ENCODE data around the gene DOCK8. TPM values are rescaled to one million over a fixed set of nuclear protein-coding genes. Genes with fewer than 3 reads are reported as not detected.

DOCK8 gene
- total and polyA plus RNA-seq, 2 experiments from 2014 or later: 0.94 to 1.2 TPM

DNA sequence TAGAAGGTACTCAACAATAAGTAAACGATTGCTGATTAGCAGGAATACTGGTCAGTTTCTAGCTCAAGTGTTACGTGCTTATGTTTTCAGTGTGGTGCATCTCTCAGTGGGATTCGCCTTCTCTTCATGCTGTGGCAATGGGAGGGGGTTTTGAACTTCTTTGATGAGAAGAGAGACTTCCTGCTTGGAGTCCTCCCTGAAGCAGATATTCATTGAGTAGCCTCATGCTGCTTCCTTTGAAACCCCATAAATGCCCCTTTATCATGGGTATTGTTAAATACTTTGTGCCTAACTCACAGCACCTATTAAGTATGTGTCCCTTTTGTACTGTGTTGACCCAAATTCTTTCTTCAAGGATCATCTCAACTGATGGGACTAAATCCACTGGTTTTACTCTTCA, 116.5 kb downstream of the DOCK8 start (continued):
- TF ChIP-seq, protein P1, sequence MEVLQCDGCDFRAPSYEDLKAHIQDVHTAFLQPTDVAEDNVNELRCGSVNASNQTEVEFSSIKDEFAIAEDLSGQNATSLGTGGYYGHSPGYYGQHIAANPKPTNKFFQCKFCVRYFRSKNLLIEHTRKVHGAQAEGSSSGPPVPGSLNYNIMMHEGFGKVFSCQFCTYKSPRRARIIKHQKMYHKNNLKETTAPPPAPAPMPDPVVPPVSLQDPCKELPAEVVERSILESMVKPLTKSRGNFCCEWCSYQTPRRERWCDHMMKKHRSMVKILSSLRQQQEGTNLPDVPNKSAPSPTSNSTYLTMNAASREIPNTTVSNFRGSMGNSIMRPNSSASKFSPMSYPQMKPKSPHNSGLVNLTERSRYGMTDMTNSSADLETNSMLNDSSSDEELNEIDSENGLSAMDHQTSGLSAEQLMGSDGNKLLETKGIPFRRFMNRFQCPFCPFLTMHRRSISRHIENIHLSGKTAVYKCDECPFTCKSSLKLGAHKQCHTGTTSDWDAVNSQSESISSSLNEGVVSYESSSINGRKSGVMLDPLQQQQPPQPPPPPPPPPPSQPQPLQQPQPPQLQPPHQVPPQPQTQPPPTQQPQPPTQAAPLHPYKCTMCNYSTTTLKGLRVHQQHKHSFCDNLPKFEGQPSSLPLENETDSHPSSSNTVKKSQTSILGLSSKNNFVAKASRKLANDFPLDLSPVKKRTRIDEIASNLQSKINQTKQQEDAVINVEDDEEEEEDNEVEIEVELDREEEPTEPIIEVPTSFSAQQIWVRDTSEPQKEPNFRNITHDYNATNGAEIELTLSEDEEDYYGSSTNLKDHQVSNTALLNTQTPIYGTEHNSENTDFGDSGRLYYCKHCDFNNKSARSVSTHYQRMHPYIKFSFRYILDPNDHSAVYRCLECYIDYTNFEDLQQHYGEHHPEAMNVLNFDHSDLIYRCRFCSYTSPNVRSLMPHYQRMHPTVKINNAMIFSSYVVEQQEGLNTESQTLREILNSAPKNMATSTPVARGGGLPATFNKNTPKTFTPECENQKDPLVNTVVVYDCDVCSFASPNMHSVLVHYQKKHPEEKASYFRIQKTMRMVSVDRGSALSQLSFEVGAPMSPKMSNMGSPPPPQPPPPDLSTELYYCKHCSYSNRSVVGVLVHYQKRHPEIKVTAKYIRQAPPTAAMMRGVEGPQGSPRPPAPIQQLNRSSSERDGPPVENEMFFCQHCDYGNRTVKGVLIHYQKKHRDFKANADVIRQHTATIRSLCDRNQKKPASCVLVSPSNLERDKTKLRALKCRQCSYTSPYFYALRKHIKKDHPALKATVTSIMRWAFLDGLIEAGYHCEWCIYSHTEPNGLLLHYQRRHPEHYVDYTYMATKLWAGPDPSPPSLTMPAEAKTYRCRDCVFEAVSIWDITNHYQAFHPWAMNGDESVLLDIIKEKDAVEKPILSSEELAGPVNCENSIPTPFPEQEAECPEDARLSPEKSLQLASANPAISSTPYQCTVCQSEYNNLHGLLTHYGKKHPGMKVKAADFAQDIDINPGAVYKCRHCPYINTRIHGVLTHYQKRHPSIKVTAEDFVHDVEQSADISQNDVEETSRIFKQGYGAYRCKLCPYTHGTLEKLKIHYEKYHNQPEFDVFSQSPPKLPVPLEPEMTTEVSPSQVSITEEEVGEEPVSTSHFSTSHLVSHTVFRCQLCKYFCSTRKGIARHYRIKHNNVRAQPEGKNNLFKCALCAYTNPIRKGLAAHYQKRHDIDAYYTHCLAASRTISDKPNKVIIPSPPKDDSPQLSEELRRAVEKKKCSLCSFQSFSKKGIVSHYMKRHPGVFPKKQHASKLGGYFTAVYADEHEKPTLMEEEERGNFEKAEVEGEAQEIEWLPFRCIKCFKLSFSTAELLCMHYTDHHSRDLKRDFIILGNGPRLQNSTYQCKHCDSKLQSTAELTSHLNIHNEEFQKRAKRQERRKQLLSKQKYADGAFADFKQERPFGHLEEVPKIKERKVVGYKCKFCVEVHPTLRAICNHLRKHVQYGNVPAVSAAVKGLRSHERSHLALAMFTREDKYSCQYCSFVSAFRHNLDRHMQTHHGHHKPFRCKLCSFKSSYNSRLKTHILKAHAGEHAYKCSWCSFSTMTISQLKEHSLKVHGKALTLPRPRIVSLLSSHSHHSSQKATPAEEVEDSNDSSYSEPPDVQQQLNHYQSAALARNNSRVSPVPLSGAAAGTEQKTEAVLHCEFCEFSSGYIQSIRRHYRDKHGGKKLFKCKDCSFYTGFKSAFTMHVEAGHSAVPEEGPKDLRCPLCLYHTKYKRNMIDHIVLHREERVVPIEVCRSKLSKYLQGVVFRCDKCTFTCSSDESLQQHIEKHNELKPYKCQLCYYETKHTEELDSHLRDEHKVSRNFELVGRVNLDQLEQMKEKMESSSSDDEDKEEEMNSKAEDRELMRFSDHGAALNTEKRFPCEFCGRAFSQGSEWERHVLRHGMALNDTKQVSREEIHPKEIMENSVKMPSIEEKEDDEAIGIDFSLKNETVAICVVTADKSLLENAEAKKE (CRISPR knock-in tag; IDR thresholded peaks at IDR 0.05): peak; percentile 86
- TF ChIP-seq EZH2 (IDR thresholded peaks at IDR 0.05; ENCODE audit: low read depth, unreplicated experiment) (no peak), JUNB (IDR thresholded peaks at IDR 0.05; ENCODE audit: unreplicated experiment) (no peak), POLR2AphosphoS5 (IDR thresholded peaks at IDR 0.05; ENCODE audit: low read depth) (no peak), ZNF331 (CRISPR knock-in tag; IDR thresholded peaks at IDR 0.05; ENCODE audit: low read depth) (no peak), ETS1 (IDR thresholded peaks at IDR 0.05) (no peak)

- Mint-ChIP-seq H3K36me3 (ENCODE audit: low read depth) (no peaks in the 10 kb centered on the region), H3K27me3 (ENCODE audit: insufficient read depth, low read depth, poor library complexity) (peaks cover 6% of the 10 kb centered on the region), H3K9me3 (no peaks in the 10 kb centered on the region), H3K4me1 (peaks cover 16% of the 10 kb centered on the region), H3K27ac (no peak overlapping the region), H3K4me3 (no peak overlapping the region)
- H3K4me1 ChIP-seq (ENCODE audit: insufficient read depth): peaks cover 15% of the 10 kb centered on the region
- no peaks in the 10 kb centered on the region for H4K20me1 ChIP-seq (replicated peaks; ENCODE audit: insufficient read depth)
- H3K36me3 ChIP-seq (ENCODE audit: insufficient read depth): no peaks in the 10 kb centered on the region
- H3F3A ChIP-seq (replicated peaks; ENCODE audit: low read depth): no peaks in the 10 kb centered on the region
- no peak for DNase-seq (ENCODE audit: low spot score)
- H2AFZ ChIP-seq: no peak overlapping the region
- H3K27me3 ChIP-seq (ENCODE audit: insufficient read depth): no peaks in the 10 kb centered on the region
- H3K9me2 ChIP-seq (ENCODE audit: insufficient read depth): peaks cover 9% of the 10 kb centered on the region; the same call in 1 of the 2 replicates
- no peaks in the 10 kb centered on the region for H3K79me2 ChIP-seq (replicated peaks; ENCODE audit: insufficient read depth)
- H3K4me3 ChIP-seq: no peak overlapping the region
- ATAC-seq: no peak
- TF ChIP-seq ETS1 (IDR thresholded peaks at IDR 0.05) (no peak), ZNF331 (CRISPR knock-in tag; IDR thresholded peaks at IDR 0.05; ENCODE audit: low read depth) (no peak), NANOG (IDR thresholded peaks at IDR 0.05; ENCODE audit: borderline replicate concordance) (no peak), EZH2 (IDR thresholded peaks at IDR 0.05; ENCODE audit: low read depth, unreplicated experiment) (no peak)
- TF ChIP-seq, protein P1 (CRISPR knock-in tag; IDR thresholded peaks at IDR 0.05): no peak
- no peak overlapping the region for H3K4me2 ChIP-seq
- H3K27ac ChIP-seq (ENCODE audit: low read depth): no peak overlapping the region
These were observed 120.7 kb downstream of the DOCK8 start for GRCh38 chr9:335373-335772.

Data from GM23338 (cell line).